VCaP (cell line): ENCODE measurements around the gene CHST5.
"Not testable (repeated sequence)": the region's sequence is repeated elsewhere in the genome, so short reads cannot be mapped to it uniquely, and the experiment has no call there.

ENCODE experiments used
- H3K27ac ChIP-seq: fragments of 450-650 bp; 2 replicates; pipeline ENCODE4 v1.5.1; 2017
- TF ChIP-seq, protein P1 (sequence below): fragments of 450-650 bp; conservative IDR thresholded peaks from 2 replicates; pipeline ENCODE4 v1.5.1; 2017; ENCODE audit warnings: mild to moderate bottlenecking, moderate library complexity

CHST5 gene

DNA sequence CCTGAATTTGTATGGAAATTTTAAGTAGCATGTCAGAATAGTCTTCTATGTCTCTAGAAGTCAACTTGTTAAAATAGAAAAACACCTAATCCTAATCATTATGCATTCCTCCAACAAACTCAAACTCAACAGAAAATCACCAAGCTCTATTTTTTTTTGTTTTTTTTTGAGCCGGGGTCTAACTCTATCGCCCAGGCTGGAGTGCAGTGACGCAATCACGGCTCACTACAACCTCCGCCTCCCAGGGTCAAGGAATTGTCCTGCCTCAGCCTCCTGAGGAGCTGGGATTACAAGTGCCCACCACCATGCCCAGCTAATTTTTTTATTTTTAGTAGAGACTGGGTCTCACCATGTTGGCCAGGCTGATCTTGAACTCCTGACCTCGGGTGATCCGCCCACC is 10.4 kb upstream of the CHST5 start:
- no peak overlapping the region for H3K27ac ChIP-seq
- TF ChIP-seq, protein P1, sequence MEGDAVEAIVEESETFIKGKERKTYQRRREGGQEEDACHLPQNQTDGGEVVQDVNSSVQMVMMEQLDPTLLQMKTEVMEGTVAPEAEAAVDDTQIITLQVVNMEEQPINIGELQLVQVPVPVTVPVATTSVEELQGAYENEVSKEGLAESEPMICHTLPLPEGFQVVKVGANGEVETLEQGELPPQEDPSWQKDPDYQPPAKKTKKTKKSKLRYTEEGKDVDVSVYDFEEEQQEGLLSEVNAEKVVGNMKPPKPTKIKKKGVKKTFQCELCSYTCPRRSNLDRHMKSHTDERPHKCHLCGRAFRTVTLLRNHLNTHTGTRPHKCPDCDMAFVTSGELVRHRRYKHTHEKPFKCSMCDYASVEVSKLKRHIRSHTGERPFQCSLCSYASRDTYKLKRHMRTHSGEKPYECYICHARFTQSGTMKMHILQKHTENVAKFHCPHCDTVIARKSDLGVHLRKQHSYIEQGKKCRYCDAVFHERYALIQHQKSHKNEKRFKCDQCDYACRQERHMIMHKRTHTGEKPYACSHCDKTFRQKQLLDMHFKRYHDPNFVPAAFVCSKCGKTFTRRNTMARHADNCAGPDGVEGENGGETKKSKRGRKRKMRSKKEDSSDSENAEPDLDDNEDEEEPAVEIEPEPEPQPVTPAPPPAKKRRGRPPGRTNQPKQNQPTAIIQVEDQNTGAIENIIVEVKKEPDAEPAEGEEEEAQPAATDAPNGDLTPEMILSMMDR: no peak

DNA sequence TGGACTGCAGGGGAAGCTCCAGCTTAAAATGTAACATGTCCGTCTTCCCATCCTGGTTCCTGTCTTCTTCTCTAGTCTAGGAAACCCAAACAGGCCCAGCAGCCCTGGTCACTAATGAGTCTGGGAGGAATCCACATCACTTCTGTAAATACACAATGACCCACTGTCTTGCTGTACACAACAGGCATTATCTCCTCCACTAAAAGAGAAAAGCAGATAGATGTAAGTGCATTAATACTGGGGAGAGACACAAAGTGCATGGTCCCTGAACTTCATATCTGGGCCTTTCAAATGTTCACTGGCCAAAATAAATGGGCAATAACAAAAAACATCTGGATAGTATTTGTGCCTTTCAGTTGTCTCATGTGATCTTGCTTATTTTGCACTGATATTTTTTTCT is 10.0 kb upstream of the CHST5 start:
- not testable (repeated sequence) for H3K27ac ChIP-seq

DNA sequence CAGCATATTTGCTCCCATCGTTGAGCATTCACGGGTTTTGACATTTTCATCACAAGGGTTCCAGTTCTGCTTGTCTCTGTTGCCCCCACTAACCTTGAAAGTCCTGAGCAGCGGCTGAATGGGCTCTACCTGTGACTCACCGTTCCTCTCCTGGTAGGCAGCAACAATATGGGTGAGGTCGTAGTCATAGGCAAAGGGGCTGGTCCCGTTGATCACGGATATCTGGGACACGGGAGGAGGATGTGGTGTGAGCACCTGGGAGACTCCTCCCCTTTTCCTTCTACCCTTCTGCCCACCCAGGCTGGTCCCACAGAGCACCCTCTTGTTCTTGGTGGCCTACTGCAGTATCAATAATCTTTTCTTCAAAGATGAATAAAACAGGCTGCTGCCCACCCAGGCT is 6.6 kb upstream of the CHST5 start:
- not testable (repeated sequence) for H3K27ac ChIP-seq

DNA sequence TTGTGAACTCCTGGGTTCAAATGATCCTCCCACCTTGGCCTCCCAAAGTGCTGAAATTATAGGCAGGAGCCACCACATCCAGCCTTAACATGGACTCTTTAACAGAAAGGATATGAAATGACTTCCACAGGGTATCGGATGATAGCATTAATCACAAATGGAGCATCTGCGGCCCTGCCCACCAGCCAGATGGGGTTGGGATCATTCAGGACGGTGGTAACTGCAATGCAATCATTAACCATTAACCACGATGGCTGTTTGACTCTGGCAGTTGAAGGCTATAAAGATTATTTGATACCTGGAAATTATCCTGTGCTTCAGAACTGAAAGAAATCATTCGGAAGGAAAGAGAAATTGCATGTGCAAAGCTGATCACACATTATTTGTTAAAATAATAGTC is 5.3 kb upstream of the CHST5 start:
- H3K27ac ChIP-seq: no peak overlapping the region
- TF ChIP-seq, protein P1: no peak

DNA sequence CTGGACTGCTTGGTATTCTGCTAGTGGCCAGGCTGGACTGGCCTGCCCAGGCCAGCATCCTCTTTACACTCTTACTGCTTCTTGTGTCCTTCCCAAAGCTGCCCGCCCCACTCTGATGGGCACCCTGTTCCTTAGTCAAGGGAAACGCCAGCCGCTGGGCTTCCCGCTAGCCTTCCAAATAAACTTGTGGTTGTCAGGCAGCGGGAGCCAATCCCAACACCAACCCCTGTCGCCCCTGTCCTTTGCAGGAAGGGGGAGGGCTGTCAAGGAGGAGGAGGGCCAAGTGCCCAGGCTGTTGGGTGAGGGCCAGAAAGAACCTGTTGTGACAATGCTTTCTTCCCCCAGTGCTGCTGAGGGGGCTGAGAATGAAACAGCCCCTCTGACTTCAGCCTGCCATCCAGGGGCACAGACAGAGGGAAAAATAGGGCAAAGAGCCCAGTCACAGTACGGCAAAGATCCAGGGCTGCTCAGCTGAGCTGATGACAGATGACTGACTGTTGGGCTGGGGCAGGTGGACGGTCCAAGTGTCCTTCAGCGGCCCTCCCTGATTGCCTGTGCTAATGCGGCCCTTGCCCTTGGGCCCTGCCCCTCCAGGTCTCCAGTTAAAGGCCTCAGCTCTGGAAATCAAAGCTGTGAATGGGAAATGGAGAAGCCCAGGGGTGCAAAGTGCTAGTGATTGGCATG is 3.1 kb upstream of the CHST5 start:
- not testable (repeated sequence) for H3K27ac ChIP-seq

DNA sequence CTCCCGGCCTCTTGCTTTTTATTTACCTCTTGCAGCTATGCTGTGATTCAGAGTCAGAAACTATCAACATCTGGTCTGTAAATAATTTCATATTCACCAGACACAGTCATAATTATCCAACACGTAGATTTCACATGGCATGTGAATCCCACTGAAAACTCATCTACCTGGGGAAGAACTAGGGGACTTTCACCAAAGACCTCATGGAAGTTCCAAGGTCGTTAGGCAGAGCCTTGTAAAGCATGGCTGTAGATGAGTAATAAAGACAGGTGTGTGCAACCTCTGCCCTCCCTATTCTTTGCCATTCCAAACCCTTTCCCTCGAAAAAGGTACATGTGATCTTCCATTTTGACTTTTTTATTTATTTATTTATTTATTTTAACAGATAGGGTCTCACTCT is 1.9 kb upstream of the CHST5 start:
- TF ChIP-seq, protein P1: no peak
- H3K27ac ChIP-seq: no peak overlapping the region

DNA sequence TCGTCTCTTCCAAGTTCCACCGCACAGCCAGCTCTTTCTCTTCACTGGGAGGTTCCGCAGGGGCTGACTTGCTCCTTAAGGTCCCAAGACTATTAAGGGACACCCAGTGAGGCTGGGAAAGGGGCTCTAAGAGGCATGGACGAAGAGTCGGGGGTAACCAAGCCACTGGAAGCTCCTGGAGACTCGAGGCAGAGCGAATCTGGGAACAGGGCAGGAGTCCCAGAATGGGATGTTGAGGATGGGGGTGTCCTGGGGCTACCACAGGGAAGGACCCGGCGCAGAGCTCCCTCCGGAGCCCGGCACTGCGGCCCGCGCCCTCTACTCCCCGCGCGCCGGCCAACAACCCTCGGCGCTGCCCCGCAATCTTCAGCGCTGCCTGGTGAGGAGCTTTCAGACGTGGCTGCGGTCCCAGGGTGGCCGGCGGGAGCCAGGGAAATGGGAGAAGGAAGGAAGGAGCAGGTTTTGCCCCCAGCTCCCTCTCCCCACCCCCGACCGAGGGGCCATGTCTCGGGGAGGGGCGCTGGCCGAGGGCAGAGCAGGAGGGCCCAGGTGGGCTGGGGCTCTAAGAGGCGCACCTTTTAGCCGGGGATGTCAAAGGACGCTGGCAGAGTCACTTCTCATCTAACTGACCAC is 581 bp downstream of the CHST5 start:
- TF ChIP-seq, protein P1: no peak
- H3K27ac ChIP-seq: no peak overlapping the region

DNA sequence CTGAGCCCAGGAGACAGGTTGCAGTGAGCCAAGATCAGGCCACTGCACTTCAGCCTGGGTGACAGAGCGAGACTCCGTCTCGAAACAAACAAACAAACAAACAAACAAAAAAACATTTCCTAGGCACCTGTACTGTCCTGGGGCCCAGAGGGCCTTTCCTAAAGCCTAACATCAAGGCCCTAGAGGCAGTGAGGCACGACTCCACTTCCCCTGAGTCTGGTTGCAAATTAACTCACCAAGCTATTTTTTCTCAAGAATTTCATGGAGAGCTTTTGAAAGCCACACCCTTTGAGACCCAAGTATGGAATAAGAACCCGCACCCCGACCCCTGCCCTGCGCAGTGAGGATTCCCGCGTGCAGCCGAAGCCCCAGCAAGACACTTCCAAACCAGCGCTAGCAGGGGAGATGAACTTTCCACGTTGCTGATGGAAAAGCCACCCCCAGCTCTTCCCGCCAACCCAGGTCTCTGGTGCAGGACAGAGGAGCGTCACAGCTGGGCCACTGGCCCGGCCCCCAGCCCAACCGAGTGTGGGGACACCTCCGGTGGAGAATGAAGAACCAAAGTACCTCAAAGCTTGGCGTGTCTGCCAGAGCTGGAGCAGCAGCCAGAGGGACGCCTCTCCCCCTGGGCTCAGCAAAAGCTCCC is 1.2 kb downstream of the CHST5 start:
- no peak overlapping the region for H3K27ac ChIP-seq
- TF ChIP-seq, protein P1: no peak

DNA sequence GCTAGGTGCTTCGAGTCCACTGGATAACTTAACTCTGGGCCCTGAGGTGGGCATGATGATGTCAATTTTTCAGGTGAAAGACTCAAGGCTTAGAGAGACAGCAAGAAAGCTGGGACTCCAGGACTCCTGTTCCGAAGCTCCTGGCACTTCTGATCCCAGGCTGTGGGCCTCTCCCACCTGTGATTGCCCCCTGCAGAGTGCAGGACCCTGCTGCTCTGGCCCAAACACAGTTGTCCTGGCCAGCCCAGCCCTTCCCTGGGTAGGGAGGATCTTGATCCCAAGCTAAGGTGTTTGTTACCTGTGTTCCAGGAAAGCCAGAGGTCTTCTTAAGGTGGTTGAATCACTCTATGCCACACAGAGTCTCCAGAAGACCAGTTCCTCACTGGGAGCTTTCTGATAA is 3.1 kb downstream of the CHST5 start:
- H3K27ac ChIP-seq: no peak overlapping the region
- TF ChIP-seq, protein P1: no peak
